ENCODE results near the gene TTC32. TPM values are rescaled to one million over a fixed set of nuclear protein-coding genes. Genes with fewer than 3 reads are reported as not detected.

Gene TTC32
- total RNA-seq, 1 experiment from 2014 or later, result 11.5 TPM

- intact Hi-C loops (cut with micrococcal nuclease; ENCODE audit: unreplicated experiment), result loop anchor here (5.0 kb wide), 1 partner anchor 152 kb away; the partner anchor contains the start of gene LAPTM4A
- Histone ChIP-seq H3K4me3 (ENCODE audit: low read depth, low read length, poor library complexity, severe bottlenecking) (peak overlapping the region; percentile 68), H3K4me1 (ENCODE audit: insufficient read depth, low read length, poor library complexity, severe bottlenecking) (peaks cover 28% of the 10 kb centered on the region), H3K9me3 (ENCODE audit: low read depth, low read length, poor library complexity, severe bottlenecking) (no peaks in the 10 kb centered on the region), H3K27me3 (replicated peaks; ENCODE audit: insufficient read depth, low read depth, low read length, poor library complexity) (no peaks in the 10 kb centered on the region), H3K36me3 (ENCODE audit: insufficient read depth, low read length, poor library complexity, severe bottlenecking) (no peaks in the 10 kb centered on the region), H3K27ac (ENCODE audit: low read depth, low read length, poor library complexity, severe bottlenecking) (peak overlapping the region; percentile 97)
- ChIA-PET POLR2A (ENCODE audit: low non-redundant PET) (interaction anchor here (0.6 kb wide), 1 partner anchor 80 kb away, joined by 5 read pairs; no protein-coding TSS in a partner anchor), CTCF (no interaction called here)
- DNase-seq (ENCODE audit: low spot score), result no peak
- TSS peak; percentile 44 for BruUV-seq (replicated peaks)
- no peak for TF ChIP-seq EZH2 (IDR thresholded peaks at IDR 0.05; ENCODE audit: borderline replicate concordance, low read depth, low read length, poor library complexity, severe bottlenecking)
- TF ChIP-seq, protein P1, sequence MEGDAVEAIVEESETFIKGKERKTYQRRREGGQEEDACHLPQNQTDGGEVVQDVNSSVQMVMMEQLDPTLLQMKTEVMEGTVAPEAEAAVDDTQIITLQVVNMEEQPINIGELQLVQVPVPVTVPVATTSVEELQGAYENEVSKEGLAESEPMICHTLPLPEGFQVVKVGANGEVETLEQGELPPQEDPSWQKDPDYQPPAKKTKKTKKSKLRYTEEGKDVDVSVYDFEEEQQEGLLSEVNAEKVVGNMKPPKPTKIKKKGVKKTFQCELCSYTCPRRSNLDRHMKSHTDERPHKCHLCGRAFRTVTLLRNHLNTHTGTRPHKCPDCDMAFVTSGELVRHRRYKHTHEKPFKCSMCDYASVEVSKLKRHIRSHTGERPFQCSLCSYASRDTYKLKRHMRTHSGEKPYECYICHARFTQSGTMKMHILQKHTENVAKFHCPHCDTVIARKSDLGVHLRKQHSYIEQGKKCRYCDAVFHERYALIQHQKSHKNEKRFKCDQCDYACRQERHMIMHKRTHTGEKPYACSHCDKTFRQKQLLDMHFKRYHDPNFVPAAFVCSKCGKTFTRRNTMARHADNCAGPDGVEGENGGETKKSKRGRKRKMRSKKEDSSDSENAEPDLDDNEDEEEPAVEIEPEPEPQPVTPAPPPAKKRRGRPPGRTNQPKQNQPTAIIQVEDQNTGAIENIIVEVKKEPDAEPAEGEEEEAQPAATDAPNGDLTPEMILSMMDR (conservative IDR thresholded peaks at IDR 0.05; ENCODE audit: low read depth, low read length), result no peak
These were observed 1.5 kb downstream of the TTC32 start for GRCh38 chr2:19899985-19900930.

DNA sequence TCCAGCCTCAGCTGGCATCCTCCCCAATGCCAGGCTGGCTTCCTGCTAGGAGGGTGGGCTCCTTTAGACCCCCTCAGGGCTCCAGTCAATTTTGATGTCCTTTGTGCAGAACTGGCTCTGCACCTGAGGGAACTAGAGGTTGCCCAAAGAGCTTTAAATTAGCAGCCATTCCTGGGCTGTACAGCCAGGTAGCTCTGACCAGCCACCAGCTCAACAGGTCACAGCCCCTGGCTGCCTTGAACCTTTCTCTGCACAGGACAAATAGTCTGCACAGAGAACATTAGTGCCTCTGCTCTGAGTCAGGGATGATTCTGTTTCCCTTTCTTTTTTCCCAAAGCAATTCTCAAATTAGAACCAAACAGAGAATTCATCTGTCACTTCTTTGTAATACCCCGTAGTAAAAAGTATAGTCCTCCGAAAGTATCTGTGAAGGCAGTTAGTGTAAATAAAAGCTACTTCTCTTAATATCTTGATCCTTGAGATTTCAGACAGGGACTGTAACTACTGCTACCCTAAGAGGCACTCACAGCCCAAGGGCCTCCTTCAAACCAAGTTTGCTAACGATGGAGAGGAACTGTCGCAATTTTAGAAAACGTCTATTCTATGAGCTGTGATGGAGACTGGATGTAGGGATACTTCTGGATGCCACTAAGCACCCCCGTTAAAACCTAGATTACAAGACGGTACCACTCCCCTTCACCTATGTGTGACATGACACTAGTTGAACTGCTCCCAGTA lies 3.0 kb downstream of the TTC32 start:
- intact Hi-C loops (cut with micrococcal nuclease; ENCODE audit: unreplicated experiment), result no loop called here
- ChIA-PET CTCF (no interaction called here), POLR2A (ENCODE audit: low non-redundant PET) (no interaction called here)
- no peaks in the 10 kb centered on the region for H3K27me3 ChIP-seq (replicated peaks; ENCODE audit: insufficient read depth, low read depth, low read length, poor library complexity)
- no TSS peak for BruUV-seq (replicated peaks)
- H3K36me3 ChIP-seq (ENCODE audit: insufficient read depth, low read length, poor library complexity, severe bottlenecking), result no peaks in the 10 kb centered on the region
- H3K27ac ChIP-seq (ENCODE audit: low read depth, low read length, poor library complexity, severe bottlenecking), result no peak overlapping the region
- H3K4me1 ChIP-seq (ENCODE audit: insufficient read depth, low read length, poor library complexity, severe bottlenecking), result peaks cover 28% of the 10 kb centered on the region
- H3K9me3 ChIP-seq (ENCODE audit: low read depth, low read length, poor library complexity, severe bottlenecking), result no peaks in the 10 kb centered on the region
- no peak overlapping the region for H3K4me3 ChIP-seq (ENCODE audit: low read depth, low read length, poor library complexity, severe bottlenecking)
- TF ChIP-seq, protein P1 (conservative IDR thresholded peaks at IDR 0.05; ENCODE audit: low read depth, low read length), result no peak
- no peak for TF ChIP-seq EZH2 (IDR thresholded peaks at IDR 0.05; ENCODE audit: borderline replicate concordance, low read depth, low read length, poor library complexity, severe bottlenecking)
- no peak for DNase-seq (ENCODE audit: low spot score)

- no peak overlapping the region for H3K4me3 ChIP-seq (ENCODE audit: low read depth, low read length, poor library complexity, severe bottlenecking)
These were observed 4.0 kb downstream of the TTC32 start for GRCh38 chr2:19897623-19898245.

More at GRCh38 chr2:19897623-19898245, 4.0 kb downstream of the TTC32 start:
- intact Hi-C loops (cut with micrococcal nuclease; ENCODE audit: unreplicated experiment), result no loop called here
- H3K9me3 ChIP-seq (ENCODE audit: low read depth, low read length, poor library complexity, severe bottlenecking), result no peaks in the 10 kb centered on the region
- ChIA-PET CTCF (no interaction called here), POLR2A (ENCODE audit: low non-redundant PET) (no interaction called here)
- H3K27me3 ChIP-seq (replicated peaks; ENCODE audit: insufficient read depth, low read depth, low read length, poor library complexity), result no peaks in the 10 kb centered on the region
- DNase-seq (ENCODE audit: low spot score), result no peak
- no peak overlapping the region for H3K27ac ChIP-seq (ENCODE audit: low read depth, low read length, poor library complexity, severe bottlenecking)
- peaks cover 25% of the 10 kb centered on the region for H3K4me1 ChIP-seq (ENCODE audit: insufficient read depth, low read length, poor library complexity, severe bottlenecking)
- TF ChIP-seq EZH2 (IDR thresholded peaks at IDR 0.05; ENCODE audit: borderline replicate concordance, low read depth, low read length, poor library complexity, severe bottlenecking), result no peak
- TF ChIP-seq, protein P1 (conservative IDR thresholded peaks at IDR 0.05; ENCODE audit: low read depth, low read length), result no peak
- no peaks in the 10 kb centered on the region for H3K36me3 ChIP-seq (ENCODE audit: insufficient read depth, low read length, poor library complexity, severe bottlenecking)
- no TSS peak for BruUV-seq (replicated peaks)
